PC-3 (cell line): Measurements from ENCODE around the gene PRDM15. TPM values are rescaled to one million over a fixed set of nuclear protein-coding genes. Genes with fewer than 3 reads are reported as not detected.

Experiments
- ATAC-seq: fragments of 200-7000 bp; cut with Tn5 transposase; 2 replicates; pipeline ENCODE4 v1.9.1; 2020; ENCODE audit warnings: mild to moderate bottlenecking, moderate library complexity
- BruUV-seq: library from RNA; stranded (reverse); fragments of 400-500 nt; replicated peaks from 2 replicates; lab custom pipeline; 2021; lab: Mats Ljungman, UMichigan
- CTCF ChIA-PET: fragments of 300-600 bp; sonication (Branson Sonifier 250); formaldehyde crosslinking; loops from one replicate; lab custom pipeline; 2022; ENCODE audit warnings: antibody characterized with exemption; lab: Charles Lee
- POLR2A ChIA-PET: fragments of 300-600 bp; sonication (Branson Sonifier 250); formaldehyde crosslinking; loops from one replicate; lab custom pipeline; 2022; ENCODE audit warnings: antibody characterized with exemption; ENCODE audit not compliant: unreplicated experiment; lab: Charles Lee
- DNase-seq: peaks from one replicate; pipeline ENCODE4 v3.0.0-alpha.2; 2015
- H2AFZ ChIP-seq: fragments of 300-600 bp; sonication (generic); 2 replicates; pipeline ENCODE4 v1.6.0; 2016; ENCODE audit warnings: antibody characterized with exemption, low read length
- H3F3A ChIP-seq: fragments of 300-600 bp; sonication (generic); one replicate; pipeline ENCODE4 v1.6.0; 2017; ENCODE audit warnings: antibody characterized with exemption, low read length, control low read depth, mild to moderate bottlenecking; ENCODE audit not compliant: unreplicated experiment
- H3K27ac ChIP-seq: fragments of 300-600 bp; sonication (generic); 2 replicates; pipeline ENCODE4 v1.5.1; 2016; ENCODE audit warnings: mild to moderate bottlenecking, low read length
- H3K27me3 ChIP-seq: fragments of 300-600 bp; sonication (generic); 2 replicates; pipeline ENCODE4 v1.6.1; 2016; ENCODE audit warnings: low read length, mixed read lengths
- H3K36me3 ChIP-seq: fragments of 300-600 bp; sonication (generic); 2 replicates; pipeline ENCODE4 v1.6.1; 2016; ENCODE audit warnings: low read depth, mixed run types, low read length, mixed read lengths
- H3K4me1 ChIP-seq: fragments of 300-600 bp; sonication (generic); 2 replicates; pipeline ENCODE4 v1.5.1; 2016; ENCODE audit warnings: low read length; ENCODE audit not compliant: insufficient read depth
- H3K4me2 ChIP-seq: fragments of 300-600 bp; sonication (generic); 2 replicates; pipeline ENCODE4 v1.6.0; 2016; ENCODE audit warnings: low read length
- H3K4me3 ChIP-seq: fragments of 300-600 bp; sonication (generic); 2 replicates; pipeline ENCODE4 v1.5.1; 2016; ENCODE audit warnings: mild to moderate bottlenecking, low read length, mixed read lengths
- H3K79me2 ChIP-seq: fragments of 300-600 bp; sonication (generic); 2 replicates; pipeline ENCODE4 v1.6.1; 2017; ENCODE audit warnings: low read length, mixed read lengths
- H3K9ac ChIP-seq: fragments of 300-600 bp; sonication (generic); 2 replicates; pipeline ENCODE4 v1.6.0; 2016; ENCODE audit warnings: mild to moderate bottlenecking, low read length
- H3K9me2 ChIP-seq: fragments of 300-600 bp; sonication (generic); replicated peaks from 2 replicates; pipeline ENCODE4 v1.6.1; 2016; ENCODE audit warnings: mixed run types, low read length, mixed read lengths
- H3K9me3 ChIP-seq: fragments of 300-600 bp; sonication (generic); 2 replicates; pipeline ENCODE4 v1.6.1; 2016; ENCODE audit warnings: low read length, mixed read lengths
- H4K20me1 ChIP-seq: fragments of 300-600 bp; sonication (generic); 2 replicates; pipeline ENCODE4 v1.6.1; 2016; ENCODE audit warnings: low read length, mixed read lengths
- CTCF ChIP-seq: fragments of 300-600 bp; sonication (generic); conservative IDR thresholded peaks from 2 replicates; pipeline ENCODE4 v1.5.1; 2017; ENCODE audit warnings: antibody characterized with exemption, low read depth, mild to moderate bottlenecking, low read length
- EZH2 ChIP-seq: fragments of 300-600 bp; sonication (generic); IDR thresholded peaks from one replicate; pipeline ENCODE4 v1.6.1; 2017; ENCODE audit warnings: antibody characterized with exemption, mild to moderate bottlenecking, low read length; ENCODE audit not compliant: unreplicated experiment
- EZH2phosphoT487 ChIP-seq: fragments of 300-600 bp; sonication (generic); IDR thresholded peaks from 2 replicates; pipeline ENCODE4 v1.6.1; 2018; ENCODE audit warnings: mild to moderate bottlenecking, antibody characterized with exemption, low read length, borderline replicate concordance
- intact Hi-C: fragments of 100-400 bp; cut with micrococcal nuclease; formaldehyde crosslinking; loops from 2 replicates; pipeline ENCODE4 v1.9.0; 2023
- total RNA-seq: library from RNA; depleted of rRNA; stranded (reverse); fragments of >200 nt; gene quantifications from 2 replicates; pipeline ENCODE4 v1.2.3, GENCODE V29; 2014

Gene PRDM15
- total RNA-seq, 1 experiment from 2014 or later: 13.4 TPM

- peaks cover 84% of the 10 kb centered on the region for H3K36me3 ChIP-seq
- H3K4me1 ChIP-seq: peaks cover 82% of the 10 kb centered on the region
- no peak for ATAC-seq
- no peaks in the 10 kb centered on the region for H3K27me3 ChIP-seq
- H3K9me2 ChIP-seq: no peaks in the 10 kb centered on the region
- H3K4me3 ChIP-seq: peak overlapping the region; percentile 94
- CTCF ChIA-PET: interaction anchor here (1.6 kb wide), 1 partner anchor 8 kb away, joined by 8 read pairs; no protein-coding TSS in a partner anchor
- no peaks in the 10 kb centered on the region for H3K9me3 ChIP-seq
- peaks cover 92% of the 10 kb centered on the region for H4K20me1 ChIP-seq
- H3K27ac ChIP-seq: peak overlapping the region; percentile 97
- no TSS peak for BruUV-seq
- no peak overlapping the region for H2AFZ ChIP-seq
- POLR2A ChIA-PET: interaction anchor here (1.1 kb wide), 1 partner anchor 126 kb away, joined by 3 read pairs; no protein-coding TSS in a partner anchor
- H3K4me2 ChIP-seq: peak overlapping the region; percentile 98
- TF ChIP-seq CTCF (no peak), EZH2 (no peak), EZH2phosphoT487 (no peak)
- DNase-seq: peak; percentile 69
- peaks cover 98% of the 10 kb centered on the region for H3K79me2 ChIP-seq
- H3K9ac ChIP-seq: 0 out of 2 replicates have a peak overlapping the region, but pooled peaks have one; percentile 26
- intact Hi-C loops: loop anchor here (2.0 to 10.0 kb wide), 3 partner anchors 19 to 175 kb away; no protein-coding TSS in a partner anchor
- peaks cover 33% of the 10 kb centered on the region for H3F3A ChIP-seq
Observed at GRCh38 chr21:41759926-41760325, 119.2 kb downstream of the PRDM15 start.

DNA sequence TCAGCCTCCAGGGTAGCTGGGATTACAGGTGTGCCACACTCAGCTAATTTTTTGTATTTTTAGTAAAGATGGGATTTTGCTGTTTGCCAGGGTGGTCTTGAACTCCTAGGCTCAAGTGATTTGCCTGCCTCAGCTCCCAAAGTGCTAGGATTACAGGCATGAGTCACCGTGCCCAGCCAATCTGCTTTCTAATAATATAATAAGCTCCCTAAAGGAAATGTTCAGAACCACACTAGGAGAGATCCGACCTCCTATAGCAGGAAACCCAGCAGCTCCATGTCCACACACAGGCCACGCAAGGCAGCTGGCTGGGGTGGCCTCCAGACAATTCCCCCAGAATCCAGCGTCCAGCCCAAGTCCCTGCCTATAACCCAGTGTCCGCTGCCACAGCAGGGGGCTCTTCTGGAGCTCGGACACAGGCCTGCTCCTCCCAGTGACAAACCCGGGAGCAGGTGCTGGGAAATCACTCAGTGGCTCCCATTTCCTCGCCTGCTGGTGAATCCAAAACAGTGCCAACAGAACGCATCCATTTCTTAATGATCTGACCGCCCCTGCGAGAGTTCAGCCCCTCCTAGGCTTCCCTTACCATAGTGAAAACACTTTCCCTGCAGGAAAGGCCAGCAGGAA is 119.8 kb downstream of the PRDM15 start:
- ChIA-PET POLR2A (interaction anchor here (0.6 to 1.1 kb wide), 2 partner anchors 81 to 125 kb away, joined by 3 to 4 read pairs; no protein-coding TSS in a partner anchor), CTCF (interaction anchor here (1.0 to 1.6 kb wide), 3 partner anchors 9 to 147 kb away, joined by 3 to 11 read pairs (median 8); no protein-coding TSS in a partner anchor)
- Histone ChIP-seq H3K9me2 (no peaks in the 10 kb centered on the region), H3K27me3 (no peaks in the 10 kb centered on the region), H3K9me3 (no peaks in the 10 kb centered on the region), H3K4me2 (peak overlapping the region; percentile 98), H3K79me2 (peaks cover 98% of the 10 kb centered on the region), H3K36me3 (peaks cover 84% of the 10 kb centered on the region), H2AFZ (no peak overlapping the region), H3F3A (peaks cover 37% of the 10 kb centered on the region), H3K4me3 (peak overlapping the region; percentile 94), H3K27ac (peak overlapping the region; percentile 97), H3K9ac (peak overlapping the region; percentile 26), H4K20me1 (peaks cover 92% of the 10 kb centered on the region), H3K4me1 (peaks cover 87% of the 10 kb centered on the region)
- TF ChIP-seq EZH2phosphoT487 (no peak), CTCF (no peak), EZH2 (no peak)
- ATAC-seq (0 out of 2 replicates have a peak, but pooled peaks have one; percentile 2), DNase-seq (peak; percentile 51)
- no TSS peak for BruUV-seq
- intact Hi-C loops: loop anchor here (2.0 kb wide), 1 partner anchor 19 kb away; no protein-coding TSS in a partner anchor
